Mesenchymal stem cell (in vitro differentiated cells and primary cell): ENCODE data around the gene ANKRD36C.
"Not testable (repeated sequence)": the region's sequence is repeated elsewhere in the genome, so short reads cannot be mapped to it uniquely, and the experiment has no call there.

Experiments
- DNase-seq: peaks from one replicate; pipeline ENCODE4 v3.0.0-alpha.2; 2013
- H2AFZ ChIP-seq: one replicate; pipeline ENCODE4 v1.6.1; 2013; ENCODE audit warnings: low read depth, mild to moderate bottlenecking, control low read depth, inconsistent platforms, low read length, moderate library complexity
- H2AK5ac ChIP-seq: 2 replicates; pipeline ENCODE4 v1.6.1; 2013; ENCODE audit warnings: low read length, moderate library complexity, mild to moderate bottlenecking, inconsistent platforms; ENCODE audit not compliant: severe bottlenecking
- H2BK120ac ChIP-seq: one replicate; pipeline ENCODE4 v1.6.1; 2013; ENCODE audit warnings: low read depth, mild to moderate bottlenecking, inconsistent platforms, low read length, moderate library complexity
- H2BK12ac ChIP-seq, 2 experiments: one replicate each; pipeline ENCODE4 v1.6.1; 2013; ENCODE audit warnings: inconsistent platforms in 2 of 2, low read length in 2 of 2, mild to moderate bottlenecking in 2 of 2, moderate library complexity in 2 of 2, control low read depth in 1 of 2
- H2BK15ac ChIP-seq: one replicate; pipeline ENCODE4 v1.6.1; 2013; ENCODE audit warnings: mild to moderate bottlenecking, low read depth, inconsistent platforms; ENCODE audit not compliant: poor library complexity, severe bottlenecking
- H2BK5ac ChIP-seq: 2 replicates; pipeline ENCODE4 v1.6.1; 2013; ENCODE audit warnings: low read depth, mild to moderate bottlenecking, low read length, control low read depth, inconsistent platforms; ENCODE audit not compliant: poor library complexity, severe bottlenecking
- H3K14ac ChIP-seq, 2 experiments: one replicate each; pipeline ENCODE4 v1.6.1; 2013; ENCODE audit warnings: inconsistent platforms in 2 of 2, low read length in 2 of 2, control low read depth in 1 of 2, mild to moderate bottlenecking in 1 of 2, moderate library complexity in 1 of 2
- H3K18ac ChIP-seq, 2 experiments: one replicate each; pipeline ENCODE4 v1.6.1; 2013; ENCODE audit warnings: inconsistent platforms in 2 of 2, low read length in 2 of 2, control low read depth in 1 of 2, low read depth in 1 of 2, mild to moderate bottlenecking in 1 of 2
- H3K23ac ChIP-seq, 2 experiments: one replicate each; pipeline ENCODE4 v1.6.1; 2013; ENCODE audit warnings: inconsistent platforms in 2 of 2, low read length in 2 of 2, mild to moderate bottlenecking in 2 of 2, moderate library complexity in 2 of 2, control low read depth in 1 of 2
- H3K27ac ChIP-seq: 2 replicates; pipeline ENCODE4 v1.5.1; 2013; ENCODE audit warnings: mild to moderate bottlenecking, moderate library complexity, low read length, control low read depth, inconsistent platforms; ENCODE audit not compliant: poor library complexity, severe bottlenecking
- H3K27me3 ChIP-seq, 2 experiments: 2 replicates each; pipeline versions ENCODE4 v1.6.1 to v1.7.0; 2013; ENCODE audit warnings: low read length in 2 of 2, mild to moderate bottlenecking in 2 of 2, moderate library complexity in 2 of 2, control low read depth in 1 of 2, inconsistent platforms in 1 of 2; ENCODE audit not compliant: control insufficient read depth in 1 of 2, insufficient read depth in 1 of 2
- H3K36me3 ChIP-seq, 2 experiments: 2 replicates each; pipeline versions ENCODE4 v1.6.1 to v1.7.0; 2013; ENCODE audit warnings: low read length in 2 of 2, control low read depth in 1 of 2, inconsistent platforms in 1 of 2, low read depth in 1 of 2, mild to moderate bottlenecking in 1 of 2; ENCODE audit not compliant: insufficient read depth in 2 of 2, control insufficient read depth in 1 of 2
- H3K4ac ChIP-seq, 2 experiments: one replicate each; pipeline ENCODE4 v1.6.1; 2013; ENCODE audit warnings: inconsistent platforms in 2 of 2, low read length in 2 of 2, mild to moderate bottlenecking in 2 of 2, moderate library complexity in 2 of 2, control low read depth in 1 of 2, low read depth in 1 of 2
- H3K4me1 ChIP-seq: 2 replicates; pipeline ENCODE4 v1.6.1; 2013; ENCODE audit warnings: low read depth, low read length, control low read depth; ENCODE audit not compliant: control insufficient read depth, insufficient read depth
- H3K4me2 ChIP-seq: 2 replicates; pipeline ENCODE4 v1.6.1; 2013; ENCODE audit warnings: low read length, mild to moderate bottlenecking, inconsistent platforms; ENCODE audit not compliant: poor library complexity, severe bottlenecking
- H3K4me3 ChIP-seq, 2 experiments: 2 replicates each; pipeline versions ENCODE4 v1.5.1 to v1.7.0; 2013; ENCODE audit warnings: low read length in 2 of 2, mild to moderate bottlenecking in 2 of 2, control low read depth in 1 of 2, low read depth in 1 of 2; ENCODE audit not compliant: insufficient read depth in 1 of 2
- H3K79me1 ChIP-seq: replicated peaks from 2 replicates; pipeline ENCODE4 v1.6.1; 2013; ENCODE audit warnings: mild to moderate bottlenecking, control low read depth, low read length, inconsistent platforms; ENCODE audit not compliant: poor library complexity, severe bottlenecking
- H3K9ac ChIP-seq: 2 replicates; pipeline ENCODE4 v1.7.0; 2013; ENCODE audit warnings: mild to moderate bottlenecking, low read length, moderate library complexity
- H3K9me3 ChIP-seq: 2 replicates; pipeline ENCODE4 v1.7.0; 2013; ENCODE audit warnings: mild to moderate bottlenecking, low read length; ENCODE audit not compliant: control insufficient read depth
- H4K8ac ChIP-seq: one replicate; pipeline ENCODE4 v1.6.1; 2013; ENCODE audit warnings: inconsistent platforms, mild to moderate bottlenecking, low read length, moderate library complexity
- H4K91ac ChIP-seq: one replicate; pipeline ENCODE4 v1.6.1; 2013; ENCODE audit warnings: mild to moderate bottlenecking, low read length, inconsistent platforms
- WGBS: methylation state at CpG from one replicate; pipeline ENCODE4 v1.1.7; 2013; ENCODE audit warnings: mixed read lengths; 5-methylcytosine and 5-hydroxymethylcytosine counted together

The ANKRD36C gene

DNA sequence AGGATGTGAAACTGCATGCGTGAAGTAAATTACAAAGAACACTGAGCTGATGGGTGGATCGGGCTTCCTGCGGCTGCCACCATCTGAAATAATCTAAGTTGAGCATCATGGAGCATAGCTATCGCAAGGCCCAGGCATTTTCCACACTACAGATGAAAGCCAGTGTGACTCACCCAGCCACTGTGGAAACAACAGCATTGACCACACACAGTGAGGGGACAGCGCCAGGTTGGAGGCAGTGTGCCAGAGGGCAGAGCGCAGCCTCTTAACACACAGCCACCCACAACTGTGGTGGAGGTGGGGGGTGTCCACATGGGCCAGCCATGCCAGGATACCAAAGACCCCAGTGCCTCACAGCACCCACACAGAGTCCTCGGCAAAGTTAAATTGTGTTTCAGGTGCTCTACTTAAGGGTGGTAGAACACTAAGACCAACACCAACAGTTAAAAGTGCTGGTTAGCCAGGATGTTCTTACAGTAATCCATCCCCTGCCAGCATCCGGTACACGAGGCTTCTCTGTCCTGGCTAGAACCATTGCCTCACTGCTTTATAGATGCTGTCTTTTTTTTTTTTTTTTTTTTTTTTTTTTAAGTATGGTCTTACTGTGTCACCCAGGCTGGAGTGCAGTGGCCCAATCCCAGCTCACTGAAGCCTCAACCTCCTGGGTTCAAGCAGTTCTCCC lies 28.4 kb upstream of the ANKRD36C start:
- H3K9me3 ChIP-seq, H3K36me3 ChIP-seq, H4K91ac ChIP-seq, H3K18ac ChIP-seq, H2BK12ac ChIP-seq, H2BK15ac ChIP-seq, H3K4me2 ChIP-seq, H3K14ac ChIP-seq, H2AFZ ChIP-seq, H2BK120ac ChIP-seq, DNase-seq, H3K9ac ChIP-seq, H2AK5ac ChIP-seq, H3K4me3 ChIP-seq, H2BK5ac ChIP-seq, H3K4me1 ChIP-seq, H3K4ac ChIP-seq, H3K27ac ChIP-seq, H3K79me1 ChIP-seq, H3K27me3 ChIP-seq, H3K23ac ChIP-seq, H4K8ac ChIP-seq: not testable (repeated sequence)
- WGBS = 89% methylated on average over 1 of the region's 9 CpGs

DNA sequence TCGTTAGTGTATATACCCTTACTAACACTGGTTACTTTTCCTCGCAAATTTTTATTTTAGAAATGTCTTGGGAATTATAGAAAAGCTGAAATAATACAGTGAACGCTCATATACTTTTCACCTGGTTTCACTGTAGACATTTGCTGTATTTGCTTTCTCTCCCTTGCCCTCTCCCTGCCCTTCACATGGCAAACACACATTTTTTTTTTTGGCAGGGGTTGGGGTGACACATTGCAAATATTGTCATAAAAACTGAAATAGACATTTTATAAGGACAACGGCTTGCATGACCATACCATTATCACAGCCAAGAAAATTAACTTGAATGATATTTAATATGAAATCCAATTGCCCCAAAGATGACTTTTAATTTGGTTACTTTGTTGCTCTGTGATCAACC lies 24.7 kb upstream of the ANKRD36C start:
- H3K18ac ChIP-seq, DNase-seq, H4K91ac ChIP-seq, H2BK12ac ChIP-seq, H2BK15ac ChIP-seq, H2AK5ac ChIP-seq, H3K4ac ChIP-seq, H4K8ac ChIP-seq, H3K36me3 ChIP-seq, H3K14ac ChIP-seq, H2BK5ac ChIP-seq, H3K9ac ChIP-seq, H2BK120ac ChIP-seq, H3K9me3 ChIP-seq, H3K79me1 ChIP-seq, H3K4me3 ChIP-seq, H3K23ac ChIP-seq, H3K4me1 ChIP-seq, H3K27me3 ChIP-seq, H3K27ac ChIP-seq, H2AFZ ChIP-seq, H3K4me2 ChIP-seq: not testable (repeated sequence)
- no CpG with 5 or more reads among the region's 4 CpGs for WGBS

DNA sequence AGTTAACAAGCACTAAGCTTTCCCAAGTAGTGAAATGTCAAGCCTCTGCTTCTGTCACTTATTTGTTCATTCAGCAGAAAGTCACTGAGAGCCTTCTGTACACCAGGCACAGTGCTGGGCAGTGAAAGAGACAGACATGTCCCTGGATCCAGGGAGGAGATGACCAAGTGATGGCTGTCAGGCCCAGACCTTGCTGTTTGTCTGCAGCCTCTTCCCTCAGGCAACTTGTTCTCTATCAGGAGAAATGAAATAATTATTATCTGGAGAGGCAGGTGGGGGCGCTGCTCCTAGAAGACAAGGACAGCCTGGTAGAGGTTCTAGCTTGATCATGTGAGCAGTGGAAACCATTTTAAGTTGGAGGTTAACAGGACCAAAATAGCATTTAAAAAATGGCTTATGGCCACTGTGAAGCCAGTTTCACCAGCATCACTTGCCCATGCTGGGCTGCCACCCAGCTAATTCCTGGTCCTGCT lies 21.2 kb upstream of the ANKRD36C start:
- not testable (repeated sequence) for H4K91ac ChIP-seq, H3K18ac ChIP-seq, H2BK15ac ChIP-seq, H3K27me3 ChIP-seq, H3K36me3 ChIP-seq, H3K9ac ChIP-seq, H2BK120ac ChIP-seq, H4K8ac ChIP-seq, H3K9me3 ChIP-seq, H3K4me1 ChIP-seq, H3K4me2 ChIP-seq, H3K27ac ChIP-seq, H3K14ac ChIP-seq, H3K79me1 ChIP-seq, H2BK5ac ChIP-seq, H3K23ac ChIP-seq, H2AK5ac ChIP-seq, DNase-seq, H3K4me3 ChIP-seq, H2AFZ ChIP-seq, H3K4ac ChIP-seq, H2BK12ac ChIP-seq
- WGBS = 73% methylated on average over 1 of the region's 1 CpG

DNA sequence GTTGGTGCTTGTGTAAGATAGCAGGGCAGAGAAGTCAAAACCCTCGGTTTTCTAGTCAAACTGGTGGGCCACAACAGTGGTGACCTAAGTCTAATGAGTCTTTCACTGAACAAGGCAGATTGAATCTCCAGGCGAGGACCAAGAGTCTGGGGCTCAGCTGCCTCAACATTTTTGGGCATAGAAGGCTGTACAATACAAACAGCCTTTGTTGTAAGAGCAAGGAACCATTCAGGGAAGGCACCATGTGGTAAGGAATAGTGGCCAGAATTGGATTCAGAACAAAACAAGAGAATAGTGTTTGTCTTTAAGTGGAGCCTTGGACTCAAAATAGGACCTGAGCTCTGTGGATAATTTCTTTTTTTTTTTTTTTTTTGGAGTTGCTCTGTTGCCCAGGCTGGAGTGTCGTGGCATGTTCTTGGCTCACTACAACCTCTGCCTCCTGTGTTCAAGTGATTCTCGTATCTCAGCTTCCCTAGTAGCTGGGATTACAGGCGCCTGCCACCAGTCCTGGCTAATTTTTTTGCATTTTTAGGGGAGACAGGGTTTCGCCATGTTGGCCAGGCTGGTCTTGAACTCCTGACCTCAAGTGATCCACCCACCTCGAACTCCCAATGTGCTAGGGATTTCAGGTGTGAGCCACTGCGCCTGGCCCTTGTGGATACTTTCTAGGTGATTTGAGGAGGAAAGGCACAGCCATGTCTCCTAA lies 20.6 kb upstream of the ANKRD36C start:
- 95% methylated on average over 8 of the region's 8 CpGs for WGBS
- not testable (repeated sequence) for H2BK120ac ChIP-seq, H2AK5ac ChIP-seq, H2BK12ac ChIP-seq, H3K9ac ChIP-seq, H3K9me3 ChIP-seq, H3K4me3 ChIP-seq, DNase-seq, H3K4me1 ChIP-seq, H3K4ac ChIP-seq, H2BK5ac ChIP-seq, H3K36me3 ChIP-seq, H3K27ac ChIP-seq, H2AFZ ChIP-seq, H3K4me2 ChIP-seq, H3K18ac ChIP-seq, H3K23ac ChIP-seq, H3K14ac ChIP-seq, H2BK15ac ChIP-seq, H4K8ac ChIP-seq, H4K91ac ChIP-seq, H3K79me1 ChIP-seq
- peaks cover 7 to 13% of the 10 kb centered on the region in 2 experiments for H3K27me3 ChIP-seq
